Activated naive CD4-positive, alpha-beta T cell treated with anti-CD3 and anti-CD28 coated beads, Interleukin-2, amount 50 U/mL, for 72 hours (primary cell): Measurements from ENCODE around the gene METTL25. TPM values are rescaled to one million over a fixed set of nuclear protein-coding genes. Genes with fewer than 3 reads are reported as not detected.
A peak's percentile ranks its signal among the peaks of the same experiment; 100 is the strongest.

Experiments used
- ATAC-seq, 2 donors: fragments of 150-1000 bp; cut with Tn5 transposase; 2 replicates each; pipeline ENCODE4 v1.10.0; 2021; ENCODE audit warnings: mild to moderate bottlenecking in 2 of 2, moderate library complexity in 2 of 2
- DNase-seq, 2 donors: peaks; one replicate each; pipeline ENCODE4 v3.0.0; 2021 to 2022; ENCODE audit warnings: low spot score in 2 of 2
- H3K27ac Mint-ChIP-seq, 2 donors: one replicate each; pipeline ENCODE4 v1.8.0; 2022; ENCODE audit warnings: mild to moderate bottlenecking in 2 of 2, mixed read lengths in 2 of 2
- H3K36me3 Mint-ChIP-seq, 2 donors: one replicate each; pipeline ENCODE4 v1.8.0; 2022; ENCODE audit warnings: mixed read lengths in 2 of 2
- H3K9me3 Mint-ChIP-seq, 2 donors: one replicate each; pipeline ENCODE4 v1.8.0; 2022; ENCODE audit warnings: mixed read lengths in 2 of 2
- total RNA-seq, 2 donors: library from RNA; stranded (reverse); gene quantifications; one replicate each; pipeline ENCODE4 v1.2.3, GENCODE V29; 2022

The METTL25 gene
- total RNA-seq, 2 donors from 2014 or later, result 7.3 to 9.3 TPM

GRCh38 chr12:82527165-82527780 lies 168.9 kb downstream of the METTL25 start:
- H3K27ac Mint-ChIP-seq, result no peak overlapping the region
- no peaks in the 10 kb centered on the region for H3K9me3 Mint-ChIP-seq
- no peaks in the 10 kb centered on the region for H3K36me3 Mint-ChIP-seq
- ATAC-seq, result no peak
- peak in 1 of 2 donors; percentile 9 for DNase-seq

Other genes with a start within 250 kb of the METTL25 start
- gene CCDC59, start 142 bp upstream of the METTL25 start, total RNA-seq, result 10 to 100 TPM; 69.7 to 96.0 TPM